HepG2 (cell line): ENCODE results near the gene CCBE1. TPM values are rescaled to one million over a fixed set of nuclear protein-coding genes. Genes with fewer than 3 reads are reported as not detected.

Experiments
- ATAC-seq: fragments of 200-7000 bp; cut with Tn5 transposase; 3 replicates; pipeline ENCODE4 v1.9.1; 2020; ENCODE audit warnings: mild to moderate bottlenecking, moderate library complexity
- BruUV-seq: library from RNA; stranded (reverse); fragments of 400-500 nt; replicated peaks from 2 replicates; lab custom pipeline; 2021; lab: Mats Ljungman, UMichigan
- CTCF ChIA-PET: fragments of 300-600 bp; formaldehyde crosslinking; extraction: SDS; loops from one replicate; lab custom pipeline; 2021; ENCODE audit warnings: low total read pairs, inconsistent platforms, low intra/inter-chr PET ratio; lab: Yijun Ruan, JAX
- POLR2A ChIA-PET: fragments of 350-600 bp; sonication (Branson Sonifier 250); formaldehyde crosslinking; loops from one replicate; lab custom pipeline; 2020; ENCODE audit warnings: antibody characterized with exemption, inconsistent platforms; lab: Yijun Ruan, JAX
- DNase-seq: peaks from one replicate; pipeline ENCODE4 v3.0.0-alpha.2; 2015; ENCODE audit warnings: low spot score
- FAIRE-seq: peaks from 3 replicates; lab custom pipeline; 2011; peaks lifted over from hg19 to GRCh38; lab: Jason Lieb, UNC
- H2AFZ ChIP-seq: one replicate; pipeline ENCODE4 v1.6.1; 2011; ENCODE audit warnings: low read length, inconsistent platforms
- H3K27ac ChIP-seq: fragments of 300-600 bp; 3 replicates; pipeline ENCODE4 v1.8.0; 2011; ENCODE audit warnings: mixed run types, mild to moderate bottlenecking, mixed read lengths, low read length, inconsistent platforms; ENCODE audit not compliant: insufficient read depth; ENCODE audit errors: extremely low read length
- H3K27me3 ChIP-seq, 2 experiments: fragments of 200-600 bp in 1 of 2; 2 replicates in 1 of 2; 3 replicates in 1 of 2; pipeline versions ENCODE4 v1.6.0 to v1.8.0; 2011; ENCODE audit warnings: low read length in 2 of 2, mild to moderate bottlenecking in 2 of 2, moderate library complexity in 2 of 2, inconsistent platforms in 1 of 2; ENCODE audit not compliant: insufficient read depth in 2 of 2, control insufficient read depth in 1 of 2
- H3K36me3 ChIP-seq, 2 experiments: fragments of 200-600 bp in 1 of 2; replicated peaks in 1 of 2; 2 replicates in 1 of 2; 3 replicates in 1 of 2; pipeline versions ENCODE4 v1.5.1 to v1.8.0; 2011; ENCODE audit warnings: low read length in 2 of 2, inconsistent platforms in 1 of 2; ENCODE audit not compliant: insufficient read depth in 2 of 2, control insufficient read depth in 1 of 2
- H3K4me1 ChIP-seq: 2 replicates; pipeline ENCODE4 v1.5.1; 2012; ENCODE audit warnings: low read length, inconsistent platforms; ENCODE audit not compliant: insufficient read depth
- H3K4me2 ChIP-seq: 2 replicates; pipeline ENCODE4 v1.6.0; 2011; ENCODE audit warnings: low read depth, low read length, inconsistent platforms
- H3K4me3 ChIP-seq, 3 experiments: fragments of 200-600 bp in 1 of 3; sonication (generic), shearing (Covaris generic) in 1 of 3; replicated peaks in 1 of 3; 2 replicates each; pipeline ENCODE4 v1.5.1; 2011 to 2016; ENCODE audit warnings: low read length in 3 of 3, inconsistent platforms in 2 of 3, low read depth in 2 of 3, mild to moderate bottlenecking in 2 of 3, control low read depth in 1 of 3, mixed read lengths in 1 of 3; ENCODE audit not compliant: insufficient read depth in 1 of 3
- H3K79me2 ChIP-seq: one replicate; pipeline ENCODE4 v1.6.1; 2011; ENCODE audit warnings: low read length, inconsistent platforms; ENCODE audit not compliant: insufficient read depth
- H3K9ac ChIP-seq: 2 replicates; pipeline ENCODE4 v1.6.0; 2011; ENCODE audit warnings: mild to moderate bottlenecking, low read depth, low read length, inconsistent platforms; ENCODE audit not compliant: insufficient read depth
- H3K9me3 ChIP-seq: 2 replicates; pipeline ENCODE4 v1.5.1; 2012; ENCODE audit warnings: mild to moderate bottlenecking, low read length
- H4K20me1 ChIP-seq: 2 replicates; pipeline ENCODE4 v1.6.0; 2011; ENCODE audit warnings: inconsistent platforms, mild to moderate bottlenecking, low read length, moderate library complexity; ENCODE audit not compliant: insufficient read depth
- NR2F6 ChIP-seq, 2 experiments: IDR thresholded peaks; 2 replicates each; pipeline ENCODE4 v1.6.1; 2016; ENCODE audit warnings: antibody characterized with exemption in 1 of 2, mild to moderate bottlenecking in 1 of 2
- ZNF232 ChIP-seq: sonication (generic); formaldehyde crosslinking; IDR thresholded peaks from 2 replicates; pipeline ENCODE4 v1.4.0; 2020; ENCODE audit warnings: missing genetic modification reagents, borderline replicate concordance
- ZNF251 ChIP-seq: sonication (generic); formaldehyde crosslinking; IDR thresholded peaks from 2 replicates; pipeline ENCODE4 v1.9.0; 2021; ENCODE audit warnings: mild to moderate bottlenecking, missing genetic modification reagents
- ZNF281 ChIP-seq: sonication (generic); formaldehyde crosslinking; IDR thresholded peaks from 2 replicates; pipeline ENCODE4 v1.4.0; 2020; ENCODE audit warnings: missing genetic modification reagents, borderline replicate concordance
- ZNF761 ChIP-seq: sonication (generic); formaldehyde crosslinking; conservative IDR thresholded peaks from 2 replicates; pipeline ENCODE4 v1.4.0; 2020; ENCODE audit warnings: mild to moderate bottlenecking, missing genetic modification reagents
- ZNF766 ChIP-seq: sonication (generic); formaldehyde crosslinking; IDR thresholded peaks from 2 replicates; pipeline ENCODE4 v1.5.0; 2020; ENCODE audit warnings: missing genetic modification reagents, borderline replicate concordance
- WGBS: methylation state at CpG from one replicate; pipeline ENCODE4 v1.1.6; 2017; ENCODE audit warnings: low lambda C conversion rate; 5-methylcytosine and 5-hydroxymethylcytosine counted together
- in situ Hi-C: cut with HindIII; loops from 2 replicates; pipeline ENCODE4 v1.10.0; 2017; ENCODE audit warnings: low pct_unique_long_range_greater_than_20kb; ENCODE audit not compliant: extremely low pct_ligation_motif_present
- intact Hi-C: fragments of 100-400 bp; cut with micrococcal nuclease; formaldehyde crosslinking; loops from one replicate; pipeline ENCODE4 v1.10.0; 2022; ENCODE audit not compliant: unreplicated experiment
- polyA plus RNA-seq, 8 experiments: library from polyadenylated mRNA; depleted of rRNA in 3 of 8; stranded (reverse) in 7 of 8; unstranded in 1 of 8; fragments of >200 nt; fragmentation: Illumina TruSeq in 4 of 8; extraction: Trizol in 4 of 8; gene quantifications; 2 replicates each; pipeline versions ENCODE4 v1.2.1 to v1.2.3, GENCODE V29; 2011 to 2016; ENCODE audit warnings: low read depth in 4 of 8, missing spikeins in 1 of 8, mixed read lengths in 1 of 8; ENCODE audit not compliant: insufficient read depth in 1 of 8
- total RNA-seq, 5 experiments: library from RNA; depleted of rRNA; stranded (reverse); fragments of >200 nt; fragmentation: Illumina TruSeq; extraction: Trizol; gene quantifications; 2 replicates each; pipeline ENCODE4 v1.2.3, GENCODE V29; 2016; ENCODE audit warnings: low read depth in 1 of 5

Gene CCBE1
- total and polyA plus RNA-seq, 2 of the 13 experiments (the other 11 are each of a cell fraction or from before 2014, with no cell fraction given): not detected

GRCh38 chr18:59381949-59382348 lies 315.3 kb downstream of the CCBE1 start:
- no peak overlapping the region for H3K4me3 ChIP-seq
- no peak overlapping the region for H3K9ac ChIP-seq
- in situ Hi-C loops: no loop called here
- no peak overlapping the region for H3K4me2 ChIP-seq
- DNase-seq (no peak), ATAC-seq (no peak), FAIRE-seq (no peak)
- CTCF ChIA-PET: no interaction called here
- POLR2A ChIA-PET: no interaction called here
- no peaks in the 10 kb centered on the region for H3K9me3 ChIP-seq
- peaks cover 0 to 11% of the 10 kb centered on the region in 2 experiments; a peak in 1 of 5 replicates for H3K27me3 ChIP-seq
- no peak for TF ChIP-seq ZNF281
- no peak for TF ChIP-seq ZNF251 (CRISPR knock-in tag)
- TF ChIP-seq ZNF766 (CRISPR knock-in tag): no peak
- TF ChIP-seq ZNF232 (CRISPR knock-in tag): no peak
- TF ChIP-seq ZNF761: no peak
- TF ChIP-seq NR2F6 (IDR thresholded peaks at IDR 0.05): no peak
- TF ChIP-seq NR2F6 (CRISPR knock-in tag; IDR thresholded peaks at IDR 0.05): no peak
- no TSS peak for BruUV-seq
- H2AFZ ChIP-seq: no peak overlapping the region
- H3K27ac ChIP-seq: no peak overlapping the region
- no peaks in the 10 kb centered on the region for H3K4me1 ChIP-seq
- no peaks in the 10 kb centered on the region for H4K20me1 ChIP-seq
- intact Hi-C loops: no loop called here
- 51% methylated on average over 6 of the region's 6 CpGs for WGBS
- H3K36me3 ChIP-seq: no peaks in the 10 kb centered on the region
- H3K79me2 ChIP-seq: no peaks in the 10 kb centered on the region

Other genes starting within 250 kb of the CCBE1 start
- 1.5 and 2.1 TPM in 2 replicates for gene PMAIP1, start 202.6 kb upstream of the CCBE1 start, total RNA-seq (2016; rRNA removed; fragmentation: Illumina TruSeq; extraction: Trizol)
- gene PMAIP1, start 202.6 kb upstream of the CCBE1 start, polyA plus RNA-seq (2011; rRNA removed): 1.7 TPM in 2 replicates